Measurements from ENCODE around the gene MGAT5.

MGAT5 gene

GRCh38 chr2:134449157-134449556, 195.3 kb downstream of the MGAT5 start:
- no peak for DNase-seq (ENCODE audit: low read depth in 2 of 2)

- DNase-seq (ENCODE audit: low read depth in 2 of 2): no peak
These were observed 196.1 kb downstream of the MGAT5 start for GRCh38 chr2:134449751-134450513.

- DNase-seq (ENCODE audit: low read depth in 2 of 2): no peak
These were observed 197.4 kb downstream of the MGAT5 start for GRCh38 chr2:134451347-134451630.

GRCh38 chr2:134452042-134452733, 198.3 kb downstream of the MGAT5 start:
- no peak for DNase-seq (ENCODE audit: low read depth in 2 of 2)

GRCh38 chr2:134453476-134453875, 199.6 kb downstream of the MGAT5 start:
- no peak for DNase-seq (ENCODE audit: low read depth in 2 of 2)

GRCh38 chr2:134453973-134454372, 200.1 kb downstream of the MGAT5 start:
- DNase-seq (ENCODE audit: low read depth in 2 of 2): no peak

- no peak for DNase-seq (ENCODE audit: low read depth in 2 of 2)
These were observed 200.6 kb downstream of the MGAT5 start for GRCh38 chr2:134454426-134454825.

GRCh38 chr2:134454931-134455330, 201.1 kb downstream of the MGAT5 start:
- DNase-seq (ENCODE audit: low read depth in 2 of 2): no peak

- DNase-seq (ENCODE audit: low read depth in 2 of 2): no peak
These were observed 201.6 kb downstream of the MGAT5 start for GRCh38 chr2:134455426-134455825.

GRCh38 chr2:134457353-134457752, 203.5 kb downstream of the MGAT5 start:
- DNase-seq (ENCODE audit: low read depth in 2 of 2): no peak

GRCh38 chr2:134457765-134458472, 204.0 kb downstream of the MGAT5 start:
- no peak for DNase-seq (ENCODE audit: low read depth in 2 of 2)

- no peak for DNase-seq (ENCODE audit: low read depth in 2 of 2)
These were observed 204.6 kb downstream of the MGAT5 start for GRCh38 chr2:134458473-134458853.

GRCh38 chr2:134458950-134459349, 205.1 kb downstream of the MGAT5 start:
- no peak for DNase-seq (ENCODE audit: low read depth in 2 of 2)

GRCh38 chr2:134459706-134460406, 206.0 kb downstream of the MGAT5 start:
- DNase-seq (ENCODE audit: low read depth in 2 of 2): no peak

- peak; percentile 4 to 11 for DNase-seq (ENCODE audit: low read depth in 2 of 2)
These were observed 206.7 kb downstream of the MGAT5 start for GRCh38 chr2:134460583-134460998.

GRCh38 chr2:134461511-134461910, 207.6 kb downstream of the MGAT5 start:
- no peak for DNase-seq (ENCODE audit: low read depth in 2 of 2)

- DNase-seq (ENCODE audit: low read depth in 2 of 2): no peak
These were observed 208.4 kb downstream of the MGAT5 start for GRCh38 chr2:134462275-134462674.

- DNase-seq (ENCODE audit: low read depth in 2 of 2): no peak
These were observed 209.2 kb downstream of the MGAT5 start for GRCh38 chr2:134462791-134463698.

GRCh38 chr2:134463699-134464022, 209.8 kb downstream of the MGAT5 start:
- DNase-seq (ENCODE audit: low read depth in 2 of 2): no peak

GRCh38 chr2:134465228-134466105, 211.6 kb downstream of the MGAT5 start:
- DNase-seq (ENCODE audit: low read depth in 2 of 2): no peak
